ENCODE results near the gene RCAN1. TPM values are rescaled to one million over a fixed set of nuclear protein-coding genes. Genes with fewer than 3 reads are reported as not detected.

Gene RCAN1
- total RNA-seq, 1 donor from 2014 or later: 75.3 TPM

DNA sequence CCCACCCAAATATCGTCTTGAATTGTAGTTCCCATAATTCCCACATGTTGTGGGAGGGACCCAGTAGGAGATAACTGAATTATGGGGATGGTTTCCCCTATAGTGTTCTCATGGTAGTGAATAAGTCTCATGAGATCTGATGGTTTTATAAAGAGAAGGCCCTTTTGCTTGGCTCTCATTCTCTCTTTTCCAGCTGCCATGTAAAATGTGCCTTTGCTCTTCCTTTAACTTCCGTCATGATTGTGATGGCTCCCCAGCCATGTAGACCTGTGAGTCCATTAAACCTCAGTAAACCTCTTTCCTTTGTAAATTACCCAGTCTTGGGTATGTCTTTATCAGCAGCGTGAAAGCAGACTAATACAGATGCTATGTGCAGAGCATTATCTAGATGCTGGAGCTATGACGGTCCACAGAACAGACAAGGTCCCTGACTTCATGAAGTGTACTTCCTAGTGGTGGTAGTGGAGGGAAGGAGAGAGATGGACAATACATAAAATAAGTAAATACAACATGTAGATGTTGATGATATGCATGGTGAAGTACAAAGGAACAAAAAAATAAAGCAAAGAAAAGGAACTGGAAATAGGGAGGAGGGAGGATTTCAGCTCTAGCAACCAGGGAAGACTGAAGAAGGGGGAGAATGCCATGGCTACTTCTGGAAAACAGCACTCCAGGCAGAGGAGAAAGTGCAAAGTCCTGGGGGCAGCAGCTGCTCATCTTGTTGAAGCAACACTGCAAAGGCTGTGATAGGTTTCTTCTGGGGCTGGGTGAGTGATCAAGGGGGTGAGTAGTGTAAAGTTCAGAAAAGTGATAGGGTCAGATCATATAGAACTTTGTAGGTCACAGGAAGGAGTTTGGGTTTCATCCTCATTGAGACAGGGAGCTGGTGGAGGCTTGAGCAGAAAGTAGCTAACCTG lies 6.8 kb upstream of the RCAN1 start:
- peaks cover 26% of the 10 kb centered on the region for H3K4me1 ChIP-seq
- TF ChIP-seq, protein P1, sequence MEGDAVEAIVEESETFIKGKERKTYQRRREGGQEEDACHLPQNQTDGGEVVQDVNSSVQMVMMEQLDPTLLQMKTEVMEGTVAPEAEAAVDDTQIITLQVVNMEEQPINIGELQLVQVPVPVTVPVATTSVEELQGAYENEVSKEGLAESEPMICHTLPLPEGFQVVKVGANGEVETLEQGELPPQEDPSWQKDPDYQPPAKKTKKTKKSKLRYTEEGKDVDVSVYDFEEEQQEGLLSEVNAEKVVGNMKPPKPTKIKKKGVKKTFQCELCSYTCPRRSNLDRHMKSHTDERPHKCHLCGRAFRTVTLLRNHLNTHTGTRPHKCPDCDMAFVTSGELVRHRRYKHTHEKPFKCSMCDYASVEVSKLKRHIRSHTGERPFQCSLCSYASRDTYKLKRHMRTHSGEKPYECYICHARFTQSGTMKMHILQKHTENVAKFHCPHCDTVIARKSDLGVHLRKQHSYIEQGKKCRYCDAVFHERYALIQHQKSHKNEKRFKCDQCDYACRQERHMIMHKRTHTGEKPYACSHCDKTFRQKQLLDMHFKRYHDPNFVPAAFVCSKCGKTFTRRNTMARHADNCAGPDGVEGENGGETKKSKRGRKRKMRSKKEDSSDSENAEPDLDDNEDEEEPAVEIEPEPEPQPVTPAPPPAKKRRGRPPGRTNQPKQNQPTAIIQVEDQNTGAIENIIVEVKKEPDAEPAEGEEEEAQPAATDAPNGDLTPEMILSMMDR (IDR thresholded peaks at IDR 0.05; ENCODE audit: borderline replicate concordance): no peak
- H3K27ac ChIP-seq (replicated peaks): peak overlapping the region; percentile 82
- DNase-seq: no peak
- no peaks in the 10 kb centered on the region for H3K9me3 ChIP-seq (replicated peaks)
- no peaks in the 10 kb centered on the region for H3K36me3 ChIP-seq
- peaks cover 7% of the 10 kb centered on the region for H3K27me3 ChIP-seq (ENCODE audit: low read depth)
- intact Hi-C loops (cut with micrococcal nuclease): no loop called here
- no peak overlapping the region for H3K4me3 ChIP-seq

DNA sequence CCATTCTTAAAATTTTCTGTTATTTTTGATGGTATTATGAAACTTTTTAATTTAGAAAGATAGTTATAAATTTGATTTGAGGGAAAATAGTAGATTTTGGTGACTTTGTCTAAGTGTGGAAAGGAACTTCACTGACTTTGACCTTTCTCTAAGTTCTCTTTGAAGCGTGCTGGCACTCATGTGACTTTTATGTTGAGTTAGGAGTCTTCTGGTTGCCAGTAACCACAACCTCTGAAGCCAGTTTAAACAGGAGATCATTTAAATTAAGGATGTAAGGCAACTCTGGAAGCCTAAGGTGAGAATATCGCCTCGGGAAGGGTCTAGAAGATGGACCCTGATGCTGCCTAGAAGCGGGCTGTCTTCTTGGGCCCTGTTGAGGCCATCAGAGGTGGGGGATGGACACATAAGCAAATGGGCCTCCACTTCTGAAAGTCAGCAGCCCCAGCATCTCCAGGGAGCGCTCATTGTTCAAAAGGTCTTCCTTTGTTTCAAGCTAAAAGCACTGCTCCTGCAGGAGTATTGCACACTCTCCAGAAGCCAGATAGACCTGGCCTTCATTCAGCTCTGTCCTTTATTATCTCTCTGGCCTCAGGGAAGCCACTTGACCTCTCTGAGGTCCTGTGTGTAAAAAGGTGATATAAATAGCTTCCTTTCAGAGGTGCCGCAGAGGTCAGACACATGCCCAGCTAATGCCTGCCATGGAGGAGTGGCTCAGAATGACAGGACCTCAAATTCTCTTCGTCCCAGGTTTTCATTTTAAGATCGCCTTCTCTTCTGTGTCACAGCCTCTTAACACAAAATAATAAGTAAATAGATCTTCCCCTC lies 5.1 kb upstream of the RCAN1 start:
- Histone ChIP-seq H3K4me3 (no peak overlapping the region), H3K36me3 (no peaks in the 10 kb centered on the region), H3K27me3 (ENCODE audit: low read depth) (peaks cover 7% of the 10 kb centered on the region), H3K27ac (replicated peaks) (peak overlapping the region; percentile 82), H3K9me3 (replicated peaks) (no peaks in the 10 kb centered on the region), H3K4me1 (peaks cover 32% of the 10 kb centered on the region)
- no peak for DNase-seq
- TF ChIP-seq, protein P1 (IDR thresholded peaks at IDR 0.05; ENCODE audit: borderline replicate concordance): no peak
- intact Hi-C loops (cut with micrococcal nuclease): no loop called here

DNA sequence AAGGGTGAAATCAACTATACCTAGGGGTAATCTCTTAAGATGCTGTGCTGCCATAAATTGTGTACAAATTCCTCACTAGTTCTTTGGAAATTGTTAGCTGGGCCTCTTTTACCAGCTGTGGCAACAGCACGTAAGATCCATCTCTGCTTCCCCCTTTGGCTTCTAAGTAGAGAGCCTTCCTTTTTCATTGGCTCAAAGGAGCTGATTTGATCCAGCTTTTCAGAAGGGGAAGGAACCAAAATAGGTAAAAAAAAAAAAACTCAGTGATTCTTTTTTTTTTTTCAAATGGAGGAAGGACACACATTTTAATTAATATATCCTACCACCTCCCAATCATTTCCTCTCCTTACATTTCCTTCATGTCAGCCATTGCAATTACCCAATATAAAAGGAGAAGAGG lies 4.0 kb upstream of the RCAN1 start:
- DNase-seq: no peak
- Histone ChIP-seq H3K27ac (replicated peaks) (peak overlapping the region; percentile 82), H3K36me3 (no peaks in the 10 kb centered on the region), H3K9me3 (replicated peaks) (no peaks in the 10 kb centered on the region), H3K4me3 (no peak overlapping the region), H3K27me3 (ENCODE audit: low read depth) (peaks cover 7% of the 10 kb centered on the region), H3K4me1 (peaks cover 36% of the 10 kb centered on the region)
- intact Hi-C loops (cut with micrococcal nuclease): no loop called here
- TF ChIP-seq, protein P1 (IDR thresholded peaks at IDR 0.05; ENCODE audit: borderline replicate concordance): no peak

DNA sequence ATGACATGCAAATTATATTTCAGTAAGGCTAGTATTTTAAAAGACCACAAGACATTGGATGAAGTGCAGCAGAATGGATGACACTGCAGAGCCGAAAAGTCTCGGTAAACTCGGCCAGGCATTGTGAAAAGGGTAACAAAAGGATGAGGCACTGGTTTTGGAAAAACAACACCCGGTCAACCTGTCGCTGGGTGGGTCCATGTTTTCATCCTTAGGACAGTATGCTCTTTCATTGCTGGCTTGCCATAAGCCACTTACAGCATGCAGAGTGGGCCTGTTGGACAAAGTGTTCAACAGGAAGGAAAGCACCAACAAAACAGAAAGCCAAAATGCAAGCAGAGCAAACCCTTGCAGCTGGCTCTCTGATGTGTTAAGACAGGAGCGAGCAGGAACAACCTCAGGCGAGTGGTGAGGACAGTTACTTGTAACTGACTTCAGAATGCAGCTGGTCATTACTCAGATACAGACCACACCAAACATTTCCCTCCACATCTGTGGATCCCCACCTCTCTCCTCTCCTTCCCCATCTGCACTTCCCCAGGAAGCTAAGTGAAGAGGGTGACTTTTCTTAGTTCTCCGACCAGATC lies 2.9 kb upstream of the RCAN1 start:
- intact Hi-C loops (cut with micrococcal nuclease): no loop called here

DNA sequence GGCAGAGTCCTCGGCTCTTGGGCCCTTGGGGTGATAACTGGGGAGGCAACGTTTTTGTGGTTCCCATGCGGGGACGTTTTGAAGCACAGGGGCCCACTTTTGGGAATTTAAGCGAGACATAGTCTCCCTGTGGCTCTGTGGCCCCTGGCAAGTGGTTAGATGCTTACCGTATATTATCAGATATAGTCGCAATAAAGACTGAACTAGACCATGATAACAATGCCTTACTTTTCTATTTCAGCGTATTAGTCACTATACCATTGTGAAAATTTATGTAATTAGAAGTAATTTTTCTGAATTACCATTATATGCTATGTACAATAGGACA lies 538 bp upstream of the RCAN1 start:
- H3K36me3 ChIP-seq: no peaks in the 10 kb centered on the region
- no peaks in the 10 kb centered on the region for H3K27me3 ChIP-seq (ENCODE audit: low read depth)
- intact Hi-C loops (cut with micrococcal nuclease): no loop called here
- H3K27ac ChIP-seq (replicated peaks): peak overlapping the region; percentile 91
- no peak for DNase-seq
- H3K9me3 ChIP-seq (replicated peaks): no peaks in the 10 kb centered on the region
- H3K4me1 ChIP-seq: peaks cover 65% of the 10 kb centered on the region
- peak overlapping the region; percentile 87 for H3K4me3 ChIP-seq
- TF ChIP-seq, protein P1 (IDR thresholded peaks at IDR 0.05; ENCODE audit: borderline replicate concordance): no peak

More for the DNA sequence above, 2.9 kb upstream of the RCAN1 start:
- TF ChIP-seq, protein P1 (IDR thresholded peaks at IDR 0.05; ENCODE audit: borderline replicate concordance): no peak
- peaks cover 47% of the 10 kb centered on the region for H3K4me1 ChIP-seq
- DNase-seq: no peak
- peak overlapping the region; percentile 0 for H3K27ac ChIP-seq (replicated peaks)
- H3K36me3 ChIP-seq: no peaks in the 10 kb centered on the region
- peaks cover 1% of the 10 kb centered on the region for H3K27me3 ChIP-seq (ENCODE audit: low read depth)
- no peaks in the 10 kb centered on the region for H3K9me3 ChIP-seq (replicated peaks)
- H3K4me3 ChIP-seq: no peak overlapping the region

All from left ventricle myocardium inferior (tissue), 1 donor.